Neural crest cell (in vitro differentiated cells): Measurements from ENCODE around the gene INS. TPM values are rescaled to one million over a fixed set of nuclear protein-coding genes. Genes with fewer than 3 reads are reported as not detected.

ENCODE experiments used
- DNase-seq: peaks from one replicate; pipeline ENCODE4 v3.0.0; 2021; ENCODE audit warnings: low read depth, mixed read lengths, low spot score
- H3K27ac Mint-ChIP-seq: one replicate; pipeline ENCODE4 v1.8.0; 2021; ENCODE audit warnings: mild to moderate bottlenecking, mixed read lengths; ENCODE audit not compliant: unreplicated experiment
- H3K27me3 Mint-ChIP-seq: 2 replicates; pipeline ENCODE4 v1.8.0; 2021; ENCODE audit warnings: low read depth, mild to moderate bottlenecking, mixed read lengths
- H3K36me3 Mint-ChIP-seq: 2 replicates; pipeline ENCODE4 v1.8.0; 2021; ENCODE audit warnings: low read depth, mild to moderate bottlenecking, mixed read lengths
- H3K4me1 Mint-ChIP-seq: 2 replicates; pipeline ENCODE4 v1.8.0; 2021; ENCODE audit warnings: mixed read lengths
- H3K4me3 Mint-ChIP-seq: one replicate; pipeline ENCODE4 v1.8.0; 2021; ENCODE audit warnings: mild to moderate bottlenecking, mixed read lengths
- H3K9me3 Mint-ChIP-seq: 2 replicates; pipeline ENCODE4 v1.8.0; 2021; ENCODE audit warnings: mixed read lengths
- total RNA-seq: library from RNA; stranded (reverse); gene quantifications from 2 replicates; pipeline ENCODE4 v1.2.1, GENCODE V29; 2021
- TF ChIP-seq, protein P1 (sequence below): fragments of 200-600 bp; sonication (generic); conservative IDR thresholded peaks from 2 replicates; pipeline ENCODE4 v1.5.0; 2021; ENCODE audit warnings: antibody characterized with exemption, mild to moderate bottlenecking

The INS gene
- total RNA-seq, 1 donor from 2014 or later, result not detected

GRCh38 chr11:2149864-2150847 lies 10.9 kb downstream of the INS start:
- no peak overlapping the region for H3K27ac Mint-ChIP-seq
- no peak overlapping the region for H3K4me3 Mint-ChIP-seq

DNA sequence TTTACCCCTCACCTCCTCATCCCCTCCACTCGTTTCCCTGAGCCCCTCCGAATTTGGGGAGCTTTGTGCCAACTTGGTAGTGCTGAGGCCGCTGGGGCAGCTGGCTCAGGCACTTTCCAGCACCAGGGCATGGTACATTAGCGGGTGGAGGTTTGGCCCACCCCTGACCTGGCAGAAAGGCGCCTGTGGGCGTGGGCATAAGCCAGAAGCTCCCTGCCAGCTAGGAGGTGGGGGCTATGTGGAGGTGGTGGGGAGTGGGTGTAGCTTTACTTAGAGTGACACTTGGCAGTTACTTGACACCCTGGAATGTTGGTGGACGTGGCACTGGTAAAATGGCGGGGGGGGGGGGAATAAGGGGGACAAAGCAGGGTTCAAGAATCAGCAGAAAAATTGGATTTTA lies 11.5 kb downstream of the INS start:
- Mint-ChIP-seq H3K27ac (no peak overlapping the region), H3K9me3 (no peaks in the 10 kb centered on the region), H3K4me1 (peaks cover 18% of the 10 kb centered on the region), H3K27me3 (peaks cover 66% of the 10 kb centered on the region), H3K4me3 (no peak overlapping the region), H3K36me3 (no peaks in the 10 kb centered on the region)
- TF ChIP-seq, protein P1, sequence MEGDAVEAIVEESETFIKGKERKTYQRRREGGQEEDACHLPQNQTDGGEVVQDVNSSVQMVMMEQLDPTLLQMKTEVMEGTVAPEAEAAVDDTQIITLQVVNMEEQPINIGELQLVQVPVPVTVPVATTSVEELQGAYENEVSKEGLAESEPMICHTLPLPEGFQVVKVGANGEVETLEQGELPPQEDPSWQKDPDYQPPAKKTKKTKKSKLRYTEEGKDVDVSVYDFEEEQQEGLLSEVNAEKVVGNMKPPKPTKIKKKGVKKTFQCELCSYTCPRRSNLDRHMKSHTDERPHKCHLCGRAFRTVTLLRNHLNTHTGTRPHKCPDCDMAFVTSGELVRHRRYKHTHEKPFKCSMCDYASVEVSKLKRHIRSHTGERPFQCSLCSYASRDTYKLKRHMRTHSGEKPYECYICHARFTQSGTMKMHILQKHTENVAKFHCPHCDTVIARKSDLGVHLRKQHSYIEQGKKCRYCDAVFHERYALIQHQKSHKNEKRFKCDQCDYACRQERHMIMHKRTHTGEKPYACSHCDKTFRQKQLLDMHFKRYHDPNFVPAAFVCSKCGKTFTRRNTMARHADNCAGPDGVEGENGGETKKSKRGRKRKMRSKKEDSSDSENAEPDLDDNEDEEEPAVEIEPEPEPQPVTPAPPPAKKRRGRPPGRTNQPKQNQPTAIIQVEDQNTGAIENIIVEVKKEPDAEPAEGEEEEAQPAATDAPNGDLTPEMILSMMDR, result no peak
- no peak for DNase-seq

More at GRCh38 chr11:2149864-2150847, 10.9 kb downstream of the INS start:
- TF ChIP-seq, protein P1, result peak; percentile 70
- no peaks in the 10 kb centered on the region for H3K36me3 Mint-ChIP-seq
- H3K27me3 Mint-ChIP-seq, result peaks cover 59% of the 10 kb centered on the region
- H3K4me1 Mint-ChIP-seq, result peaks cover 18% of the 10 kb centered on the region
- no peaks in the 10 kb centered on the region for H3K9me3 Mint-ChIP-seq
- DNase-seq, result no peak

GRCh38 chr11:2148595-2148994 lies 12.4 kb downstream of the INS start:
- no peak overlapping the region for H3K4me3 Mint-ChIP-seq

GRCh38 chr11:2147391-2147790 lies 13.6 kb downstream of the INS start:
- Mint-ChIP-seq H3K9me3 (no peaks in the 10 kb centered on the region), H3K4me3 (no peak overlapping the region), H3K27me3 (peaks cover 85% of the 10 kb centered on the region), H3K4me1 (peaks cover 18% of the 10 kb centered on the region), H3K36me3 (no peaks in the 10 kb centered on the region), H3K27ac (no peak overlapping the region)
- DNase-seq, result no peak
- TF ChIP-seq, protein P1, result no peak

More at GRCh38 chr11:2148595-2148994, 12.4 kb downstream of the INS start:
- TF ChIP-seq, protein P1, result no peak
- Mint-ChIP-seq H3K4me1 (peaks cover 18% of the 10 kb centered on the region), H3K9me3 (no peaks in the 10 kb centered on the region), H3K36me3 (no peaks in the 10 kb centered on the region), H3K27me3 (peaks cover 73% of the 10 kb centered on the region), H3K27ac (no peak overlapping the region)
- no peak for DNase-seq

DNA sequence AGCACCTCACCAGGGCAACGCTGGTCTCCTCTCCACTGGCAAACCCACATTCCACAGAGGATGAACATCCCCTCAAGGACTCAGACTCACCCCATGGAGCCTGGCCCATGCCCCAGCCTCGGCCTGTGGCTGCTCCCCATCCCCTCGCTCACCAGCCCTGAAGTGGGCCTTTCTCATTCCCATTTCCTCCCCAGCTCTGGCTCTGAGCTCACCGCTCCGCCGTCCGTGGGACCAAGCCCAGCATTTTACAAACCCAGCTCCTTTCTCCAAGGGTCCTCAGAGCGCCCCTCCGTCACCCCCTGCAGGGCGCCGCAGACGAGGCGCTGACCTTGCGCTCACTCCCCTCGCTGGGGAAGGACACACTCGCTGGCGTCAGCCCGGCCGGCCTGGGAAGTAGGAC lies 15.0 kb downstream of the INS start:
- Mint-ChIP-seq H3K4me3 (no peak overlapping the region), H3K27ac (no peak overlapping the region), H3K9me3 (no peaks in the 10 kb centered on the region)

More for the DNA sequence above, 15.0 kb downstream of the INS start:
- TF ChIP-seq, protein P1, result no peak
- no peak for DNase-seq
- Mint-ChIP-seq H3K36me3 (no peaks in the 10 kb centered on the region), H3K27me3 (peaks cover 95% of the 10 kb centered on the region), H3K4me1 (peaks cover 18% of the 10 kb centered on the region)
